K562 (cell line): Measurements from ENCODE around the gene GRIA4. TPM values are rescaled to one million over a fixed set of nuclear protein-coding genes. Genes with fewer than 3 reads are reported as not detected.

Source experiments
- ATAC-seq: fragments of 200-7000 bp; cut with Tn5 transposase; 3 replicates; pipeline ENCODE4 v1.9.1; 2020; ENCODE audit warnings: moderate library complexity
- BruUV-seq: library from RNA; stranded (reverse); fragments of 400-500 nt; replicated peaks from 2 replicates; lab custom pipeline; 2021; lab: Mats Ljungman, UMichigan
- CTCF ChIA-PET: fragments of 300-600 bp; formaldehyde crosslinking; extraction: SDS; loops from one replicate; lab custom pipeline; 2021; ENCODE audit warnings: low intra/inter-chr PET ratio; lab: Yijun Ruan, JAX
- POLR2A ChIA-PET: fragments of 300-600, 350-650 bp; sonication (Branson Sonifier 250); formaldehyde crosslinking; extraction: SDS; loops from one replicate; lab custom pipeline; 2021; ENCODE audit warnings: antibody characterized with exemption, inconsistent platforms; lab: Yijun Ruan, JAX
- DNase-seq, 4 experiments: peaks; one replicate each; pipeline versions ENCODE4 v3.0.0 to v3.0.0-alpha.2; 2011 to 2018; ENCODE audit warnings: low spot score in 3 of 4, mixed read lengths in 3 of 4; ENCODE audit errors: extremely low read depth in 1 of 4
- FAIRE-seq: peaks from 2 replicates; lab custom pipeline; 2011; peaks lifted over from hg19 to GRCh38; lab: Jason Lieb, UNC
- H2AFZ ChIP-seq: 2 replicates; pipeline ENCODE4 v1.6.0; 2011; ENCODE audit warnings: low read depth, low read length, control low read depth, inconsistent platforms
- H3K27ac ChIP-seq: fragments of 200-600 bp; 3 replicates; pipeline ENCODE4 v1.8.0; 2011; ENCODE audit warnings: low read depth, mild to moderate bottlenecking, control low read depth, inconsistent platforms, low read length, moderate library complexity, mixed read lengths; ENCODE audit errors: extremely low read depth
- H3K27me3 ChIP-seq, 2 experiments: fragments of 300-600 bp in 1 of 2; 2 replicates in 1 of 2; 3 replicates in 1 of 2; pipeline versions ENCODE4 v1.6.0 to v1.8.0; 2011; ENCODE audit warnings: inconsistent platforms in 2 of 2, low read length in 2 of 2, mild to moderate bottlenecking in 1 of 2, mixed read lengths in 1 of 2, moderate library complexity in 1 of 2; ENCODE audit not compliant: control insufficient read depth in 2 of 2, insufficient read depth in 2 of 2
- H3K36me3 ChIP-seq: fragments of 300-600 bp; 3 replicates; pipeline ENCODE4 v1.8.0; 2011; ENCODE audit warnings: mild to moderate bottlenecking, low read length, inconsistent platforms; ENCODE audit not compliant: control insufficient read depth, insufficient read depth
- H3K4me1 ChIP-seq, 2 experiments: fragments of 200-600 bp in 1 of 2; replicated peaks in 1 of 2; 2 replicates in 1 of 2; 3 replicates in 1 of 2; pipeline versions ENCODE4 v1.5.1 to v1.8.0; 2011; ENCODE audit warnings: inconsistent platforms in 2 of 2, low read length in 2 of 2, mild to moderate bottlenecking in 1 of 2, mixed read lengths in 1 of 2, moderate library complexity in 1 of 2; ENCODE audit not compliant: control insufficient read depth in 2 of 2, insufficient read depth in 2 of 2
- H3K4me2 ChIP-seq: 2 replicates; pipeline ENCODE4 v1.6.1; 2011; ENCODE audit warnings: low read length, control low read depth, inconsistent platforms, mixed read lengths; ENCODE audit not compliant: insufficient read depth
- H3K4me3 ChIP-seq: fragments of 200-600 bp; sonication (generic), shearing (Covaris generic); 2 replicates; pipeline ENCODE4 v1.5.1; 2016; ENCODE audit warnings: control low read depth, inconsistent platforms
- H3K79me2 ChIP-seq: fragments of 200-600 bp; 3 replicates; pipeline ENCODE4 v1.8.0; 2011; ENCODE audit warnings: low read length, inconsistent platforms; ENCODE audit not compliant: control insufficient read depth, insufficient read depth
- H3K9ac ChIP-seq, 2 experiments: 2 replicates each; pipeline versions ENCODE4 v1.6.0 to v1.6.1; 2011; ENCODE audit warnings: low read depth in 2 of 2, low read length in 2 of 2, control low read depth in 1 of 2, inconsistent platforms in 1 of 2, mild to moderate bottlenecking in 1 of 2, mixed read lengths in 1 of 2; ENCODE audit not compliant: insufficient read depth in 1 of 2
- H3K9me1 ChIP-seq: one replicate; pipeline ENCODE4 v1.6.0; 2011; ENCODE audit warnings: inconsistent platforms, mild to moderate bottlenecking, low read length, moderate library complexity; ENCODE audit not compliant: control insufficient read depth, insufficient read depth
- H3K9me3 ChIP-seq: replicated peaks from 2 replicates; pipeline ENCODE4 v1.5.1; 2011; ENCODE audit warnings: low read depth, low read length, inconsistent platforms; ENCODE audit not compliant: control insufficient read depth, insufficient read depth
- H4K20me1 ChIP-seq: replicated peaks from 2 replicates; pipeline ENCODE4 v1.6.1; 2011; ENCODE audit warnings: low read length, inconsistent platforms, mixed read lengths; ENCODE audit not compliant: control insufficient read depth, insufficient read depth
- KHSRP ChIP-seq: fragments of 450-650 bp; IDR thresholded peaks from 2 replicates; pipeline ENCODE4 v1.6.1; 2017
- MTA2 ChIP-seq: fragments of 450-650 bp; IDR thresholded peaks from 2 replicates; pipeline ENCODE4 v1.6.1; 2016; ENCODE audit warnings: low read depth
- PCBP2 ChIP-seq: fragments of 200-400 bp; formaldehyde crosslinking; IDR thresholded peaks from 2 replicates; pipeline ENCODE4 v1.6.1; 2018; ENCODE audit warnings: low read length, low read depth, mild to moderate bottlenecking, moderate library complexity; ENCODE audit not compliant: poor library complexity, severe bottlenecking
- WHSC1 ChIP-seq: IDR thresholded peaks from one replicate; pipeline ENCODE4 v1.6.1; 2012; ENCODE audit warnings: low read length, control low read depth, inconsistent platforms
- ZEB2 ChIP-seq: fragments of 450-650 bp; IDR thresholded peaks from 2 replicates; pipeline ENCODE4 v1.6.1; 2016
- ZFX ChIP-seq: sonication (generic); formaldehyde crosslinking; IDR thresholded peaks from 2 replicates; pipeline ENCODE4 v1.8.0; 2022; ENCODE audit warnings: mild to moderate bottlenecking, missing genetic modification reagents, moderate library complexity
- ZNF12 ChIP-seq: sonication (generic); formaldehyde crosslinking; IDR thresholded peaks from 2 replicates; pipeline ENCODE4 v1.4.0; 2020; ENCODE audit warnings: mild to moderate bottlenecking, missing genetic modification reagents
- ZNF354B ChIP-seq: fragments of 250-450 bp; sonication (Bioruptor Pico); IDR thresholded peaks from 2 replicates; pipeline ENCODE4 v1.4.0; 2020
- WGBS: fragments of 100-300 bp; shearing (Covaris generic); methylation state at CpG from one replicate; pipeline ENCODE4 v1.1.6; 2016; ENCODE audit warnings: low coverage, mixed read lengths; ENCODE audit not compliant: insufficient coverage; ENCODE audit errors: missing lambda C conversion rate; 5-methylcytosine and 5-hydroxymethylcytosine counted together
- in situ Hi-C: fragments of 300-500 bp; cut with MboI; formaldehyde crosslinking; loops from 4 replicates; pipeline ENCODE4 v1.15.0; 2018; ENCODE audit warnings: inconsistent platforms, mixed read lengths
- intact Hi-C: fragments of 100-400 bp; cut with micrococcal nuclease; formaldehyde crosslinking; loops from 2 replicates; pipeline ENCODE4 v1.14.2; 2022
- polyA plus RNA-seq, 8 experiments: library from polyadenylated mRNA; depleted of rRNA in 4 of 8; stranded (reverse) in 5 of 8; unstranded in 3 of 8; fragments of >200 nt; fragmentation: Nextera tagmentation in 2 of 8; fragmentation: Illumina TruSeq in 1 of 8; extraction: Ambion mirVana in 2 of 8; extraction: Trizol in 1 of 8; gene quantifications; 2 replicates each; pipeline versions ENCODE4 v1.2.1 to v1.2.3, GENCODE V29; 2011 to 2014; ENCODE audit warnings: inconsistent platforms in 1 of 8, missing spikeins in 1 of 8
- total RNA-seq, 7 experiments: library from RNA; depleted of rRNA in 6 of 7; stranded (reverse); fragments of >200 nt in 6 of 7; fragmentation: Illumina TruSeq in 2 of 7; extraction: Trizol in 2 of 7; gene quantifications; 2 replicates each; pipeline versions ENCODE4 v1.2.1 to v1.2.3, GENCODE V29; 2011 to 2021; ENCODE audit warnings: low replicate concordance in 1 of 7
- TF ChIP-seq, protein P1 (sequence below): IDR thresholded peaks from 2 replicates; pipeline ENCODE4 v1.6.1; 2014; ENCODE audit warnings: antibody characterized with exemption
- TF ChIP-seq, protein P2 (sequence below): fragments of 250-450 bp; sonication (Bioruptor Pico); IDR thresholded peaks from 2 replicates; pipeline ENCODE4 v1.6.1; 2021; ENCODE audit warnings: mild to moderate bottlenecking
- TF ChIP-seq, protein P3 (sequence below): sonication (generic); formaldehyde crosslinking; IDR thresholded peaks from 2 replicates; pipeline ENCODE4 v1.8.0; 2022; ENCODE audit warnings: missing genetic modification reagents, mild to moderate bottlenecking, borderline replicate concordance
- TF ChIP-seq, protein P4 (sequence below): fragments of 450-650 bp; IDR thresholded peaks from one replicate; pipeline ENCODE4 v1.6.1; 2018; ENCODE audit warnings: mild to moderate bottlenecking, moderate library complexity; ENCODE audit not compliant: partially characterized antibody

The GRIA4 gene
- total and polyA plus RNA-seq, 9 of the 15 experiments (the other 6 are each of a cell fraction or from before 2014, with no cell fraction given): not detected

DNA sequence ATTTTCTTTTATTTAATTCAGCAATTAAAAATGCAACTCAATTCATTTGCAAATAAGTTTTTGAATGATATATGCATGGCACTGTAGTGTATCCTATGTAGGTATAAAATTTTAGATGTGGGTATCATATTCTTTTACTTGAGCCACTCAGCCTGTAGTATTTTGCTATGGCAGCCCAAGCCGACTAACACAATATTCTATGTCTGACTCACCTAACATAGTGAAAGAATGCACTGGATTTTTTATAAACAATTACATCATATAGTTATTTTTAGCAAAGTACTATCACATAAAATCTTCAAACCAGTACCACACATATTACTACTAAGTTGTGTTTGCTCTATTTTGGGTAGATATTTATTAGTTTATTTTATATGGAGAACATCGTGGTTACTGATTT is 21.9 kb upstream of the GRIA4 start:
- Histone ChIP-seq H3K4me3 (no peak overlapping the region), H3K9me3 (no peaks in the 10 kb centered on the region), H3K9ac (no peak overlapping the region), H3K4me1 (no peaks in the 10 kb centered on the region), H3K27me3 (no peaks in the 10 kb centered on the region), H3K79me2 (no peaks in the 10 kb centered on the region), H3K9me1 (no peaks in the 10 kb centered on the region), H3K4me2 (no peak overlapping the region), H2AFZ (no peak overlapping the region), H3K27ac (no peak overlapping the region), H4K20me1 (no peaks in the 10 kb centered on the region), H3K36me3 (no peaks in the 10 kb centered on the region)
- BruUV-seq: no TSS peak
- ATAC-seq: no peak
- in situ Hi-C loops: no loop called here
- 0% methylated on average over 2 of the region's 2 CpGs for WGBS
- intact Hi-C loops: no loop called here
- ChIA-PET CTCF (no interaction called here), POLR2A (no interaction called here)
- no peak for DNase-seq
- FAIRE-seq: no peak
- TF ChIP-seq PCBP2: no peak
- TF ChIP-seq KHSRP: no peak
- TF ChIP-seq, protein P1, sequence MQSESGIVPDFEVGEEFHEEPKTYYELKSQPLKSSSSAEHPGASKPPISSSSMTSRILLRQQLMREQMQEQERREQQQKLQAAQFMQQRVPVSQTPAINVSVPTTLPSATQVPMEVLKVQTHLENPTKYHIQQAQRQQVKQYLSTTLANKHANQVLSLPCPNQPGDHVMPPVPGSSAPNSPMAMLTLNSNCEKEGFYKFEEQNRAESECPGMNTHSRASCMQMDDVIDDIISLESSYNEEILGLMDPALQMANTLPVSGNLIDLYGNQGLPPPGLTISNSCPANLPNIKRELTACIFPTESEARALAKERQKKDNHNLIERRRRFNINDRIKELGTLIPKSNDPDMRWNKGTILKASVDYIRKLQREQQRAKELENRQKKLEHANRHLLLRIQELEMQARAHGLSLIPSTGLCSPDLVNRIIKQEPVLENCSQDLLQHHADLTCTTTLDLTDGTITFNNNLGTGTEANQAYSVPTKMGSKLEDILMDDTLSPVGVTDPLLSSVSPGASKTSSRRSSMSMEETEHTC: no peak
- TF ChIP-seq, protein P2, sequence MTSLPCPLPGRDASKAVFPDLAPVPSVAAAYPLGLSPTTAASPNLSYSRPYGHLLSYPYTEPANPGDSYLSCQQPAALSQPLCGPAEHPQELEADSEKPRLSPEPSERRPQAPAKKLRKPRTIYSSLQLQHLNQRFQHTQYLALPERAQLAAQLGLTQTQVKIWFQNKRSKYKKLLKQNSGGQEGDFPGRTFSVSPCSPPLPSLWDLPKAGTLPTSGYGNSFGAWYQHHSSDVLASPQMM (CRISPR knock-in tag): no peak
- TF ChIP-seq ZNF12 (CRISPR knock-in tag): no peak
- no peak for TF ChIP-seq ZEB2
- TF ChIP-seq, protein P3, sequence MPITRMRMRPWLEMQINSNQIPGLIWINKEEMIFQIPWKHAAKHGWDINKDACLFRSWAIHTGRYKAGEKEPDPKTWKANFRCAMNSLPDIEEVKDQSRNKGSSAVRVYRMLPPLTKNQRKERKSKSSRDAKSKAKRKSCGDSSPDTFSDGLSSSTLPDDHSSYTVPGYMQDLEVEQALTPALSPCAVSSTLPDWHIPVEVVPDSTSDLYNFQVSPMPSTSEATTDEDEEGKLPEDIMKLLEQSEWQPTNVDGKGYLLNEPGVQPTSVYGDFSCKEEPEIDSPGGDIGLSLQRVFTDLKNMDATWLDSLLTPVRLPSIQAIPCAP (CRISPR knock-in tag): no peak
- TF ChIP-seq, protein P4, sequence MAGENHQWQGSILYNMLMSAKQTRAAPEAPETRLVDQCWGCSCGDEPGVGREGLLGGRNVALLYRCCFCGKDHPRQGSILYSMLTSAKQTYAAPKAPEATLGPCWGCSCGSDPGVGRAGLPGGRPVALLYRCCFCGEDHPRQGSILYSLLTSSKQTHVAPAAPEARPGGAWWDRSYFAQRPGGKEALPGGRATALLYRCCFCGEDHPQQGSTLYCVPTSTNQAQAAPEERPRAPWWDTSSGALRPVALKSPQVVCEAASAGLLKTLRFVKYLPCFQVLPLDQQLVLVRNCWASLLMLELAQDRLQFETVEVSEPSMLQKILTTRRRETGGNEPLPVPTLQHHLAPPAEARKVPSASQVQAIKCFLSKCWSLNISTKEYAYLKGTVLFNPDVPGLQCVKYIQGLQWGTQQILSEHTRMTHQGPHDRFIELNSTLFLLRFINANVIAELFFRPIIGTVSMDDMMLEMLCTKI: no peak
- TF ChIP-seq MTA2: no peak
- TF ChIP-seq WHSC1: no peak
- no peak for TF ChIP-seq ZFX (CRISPR knock-in tag)
- no peak for TF ChIP-seq ZNF354B (CRISPR knock-in tag)
